ENCODE results near the gene TMPRSS6. TPM values are rescaled to one million over a fixed set of nuclear protein-coding genes. Genes with fewer than 3 reads are reported as not detected.

TMPRSS6 gene
- total and polyA plus RNA-seq, 2 of the 13 experiments (the other 11 are each of a cell fraction or from before 2014, with no cell fraction given): 4.2 to 4.8 TPM

DNA sequence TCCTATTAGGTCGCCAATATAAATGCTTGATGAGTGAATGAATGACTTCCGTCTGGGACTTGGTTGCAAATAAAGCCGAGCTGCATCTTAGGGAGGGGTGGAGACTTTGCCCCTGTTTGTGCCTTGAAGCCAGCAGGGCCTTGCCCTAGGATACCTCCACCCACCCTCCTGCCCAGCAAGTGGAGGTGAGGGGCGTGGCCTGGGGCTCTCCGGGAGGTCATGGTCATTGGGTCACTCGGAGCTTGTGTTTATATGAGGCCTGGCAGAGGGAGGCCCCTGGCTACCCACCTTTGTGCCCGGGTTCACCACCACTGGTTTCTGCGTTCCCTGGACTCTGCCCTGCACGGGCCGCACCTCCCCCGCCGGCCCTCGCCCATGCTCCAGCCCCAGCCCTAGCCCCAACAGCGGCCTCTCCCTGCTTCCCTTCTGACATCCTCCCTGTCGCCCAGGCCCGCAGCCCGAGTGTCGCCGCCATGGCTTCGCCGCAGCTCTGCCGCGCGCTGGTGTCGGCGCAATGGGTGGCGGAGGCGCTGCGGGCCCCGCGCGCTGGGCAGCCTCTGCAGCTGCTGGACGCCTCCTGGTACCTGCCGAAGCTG, 85.7 kb downstream of the TMPRSS6 start (continued):
- TF ChIP-seq, protein P1, sequence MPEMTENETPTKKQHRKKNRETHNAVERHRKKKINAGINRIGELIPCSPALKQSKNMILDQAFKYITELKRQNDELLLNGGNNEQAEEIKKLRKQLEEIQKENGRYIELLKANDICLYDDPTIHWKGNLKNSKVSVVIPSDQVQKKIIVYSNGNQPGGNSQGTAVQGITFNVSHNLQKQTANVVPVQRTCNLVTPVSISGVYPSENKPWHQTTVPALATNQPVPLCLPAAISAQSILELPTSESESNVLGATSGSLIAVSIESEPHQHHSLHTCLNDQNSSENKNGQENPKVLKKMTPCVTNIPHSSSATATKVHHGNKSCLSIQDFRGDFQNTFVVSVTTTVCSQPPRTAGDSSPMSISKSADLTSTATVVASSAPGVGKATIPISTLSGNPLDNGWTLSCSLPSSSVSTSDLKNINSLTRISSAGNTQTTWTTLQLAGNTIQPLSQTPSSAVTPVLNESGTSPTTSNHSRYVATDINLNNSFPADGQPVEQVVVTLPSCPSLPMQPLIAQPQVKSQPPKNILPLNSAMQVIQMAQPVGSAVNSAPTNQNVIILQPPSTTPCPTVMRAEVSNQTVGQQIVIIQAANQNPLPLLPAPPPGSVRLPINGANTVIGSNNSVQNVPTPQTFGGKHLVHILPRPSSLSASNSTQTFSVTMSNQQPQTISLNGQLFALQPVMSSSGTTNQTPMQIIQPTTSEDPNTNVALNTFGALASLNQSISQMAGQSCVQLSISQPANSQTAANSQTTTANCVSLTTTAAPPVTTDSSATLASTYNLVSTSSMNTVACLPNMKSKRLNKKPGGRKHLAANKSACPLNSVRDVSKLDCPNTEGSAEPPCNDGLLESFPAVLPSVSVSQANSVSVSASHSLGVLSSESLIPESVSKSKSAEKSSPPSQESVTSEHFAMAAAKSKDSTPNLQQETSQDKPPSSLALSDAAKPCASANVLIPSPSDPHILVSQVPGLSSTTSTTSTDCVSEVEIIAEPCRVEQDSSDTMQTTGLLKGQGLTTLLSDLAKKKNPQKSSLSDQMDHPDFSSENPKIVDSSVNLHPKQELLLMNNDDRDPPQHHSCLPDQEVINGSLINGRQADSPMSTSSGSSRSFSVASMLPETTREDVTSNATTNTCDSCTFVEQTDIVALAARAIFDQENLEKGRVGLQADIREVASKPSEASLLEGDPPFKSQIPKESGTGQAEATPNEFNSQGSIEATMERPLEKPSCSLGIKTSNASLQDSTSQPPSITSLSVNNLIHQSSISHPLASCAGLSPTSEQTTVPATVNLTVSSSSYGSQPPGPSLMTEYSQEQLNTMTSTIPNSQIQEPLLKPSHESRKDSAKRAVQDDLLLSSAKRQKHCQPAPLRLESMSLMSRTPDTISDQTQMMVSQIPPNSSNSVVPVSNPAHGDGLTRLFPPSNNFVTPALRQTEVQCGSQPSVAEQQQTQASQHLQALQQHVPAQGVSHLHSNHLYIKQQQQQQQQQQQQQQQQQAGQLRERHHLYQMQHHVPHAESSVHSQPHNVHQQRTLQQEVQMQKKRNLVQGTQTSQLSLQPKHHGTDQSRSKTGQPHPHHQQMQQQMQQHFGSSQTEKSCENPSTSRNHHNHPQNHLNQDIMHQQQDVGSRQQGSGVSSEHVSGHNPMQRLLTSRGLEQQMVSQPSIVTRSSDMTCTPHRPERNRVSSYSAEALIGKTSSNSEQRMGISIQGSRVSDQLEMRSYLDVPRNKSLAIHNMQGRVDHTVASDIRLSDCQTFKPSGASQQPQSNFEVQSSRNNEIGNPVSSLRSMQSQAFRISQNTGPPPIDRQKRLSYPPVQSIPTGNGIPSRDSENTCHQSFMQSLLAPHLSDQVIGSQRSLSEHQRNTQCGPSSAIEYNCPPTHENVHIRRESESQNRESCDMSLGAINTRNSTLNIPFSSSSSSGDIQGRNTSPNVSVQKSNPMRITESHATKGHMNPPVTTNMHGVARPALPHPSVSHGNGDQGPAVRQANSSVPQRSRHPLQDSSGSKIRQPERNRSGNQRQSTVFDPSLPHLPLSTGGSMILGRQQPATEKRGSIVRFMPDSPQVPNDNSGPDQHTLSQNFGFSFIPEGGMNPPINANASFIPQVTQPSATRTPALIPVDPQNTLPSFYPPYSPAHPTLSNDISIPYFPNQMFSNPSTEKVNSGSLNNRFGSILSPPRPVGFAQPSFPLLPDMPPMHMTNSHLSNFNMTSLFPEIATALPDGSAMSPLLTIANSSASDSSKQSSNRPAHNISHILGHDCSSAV (CRISPR knock-in tag; IDR thresholded peaks at IDR 0.05; ENCODE audit: borderline replicate concordance): no peak
- TF ChIP-seq ZNF280B (CRISPR knock-in tag; IDR thresholded peaks at IDR 0.05; ENCODE audit: borderline replicate concordance): no peak
- no peak for TF ChIP-seq CREB1 (IDR thresholded peaks at IDR 0.05)
- no peak for TF ChIP-seq CREB1 (CRISPR knock-in tag; IDR thresholded peaks at IDR 0.05)
- peak; percentile 68 for TF ChIP-seq NCOA2 (CRISPR knock-in tag; IDR thresholded peaks at IDR 0.05)
- TF ChIP-seq RORA (CRISPR knock-in tag; IDR thresholded peaks at IDR 0.05): no peak
- TF ChIP-seq ZNF251 (CRISPR knock-in tag; IDR thresholded peaks at IDR 0.05): no peak
- TF ChIP-seq GMEB2 (CRISPR knock-in tag; IDR thresholded peaks at IDR 0.05; ENCODE audit: low read depth): no peak
- no peak for TF ChIP-seq HMGA1 (CRISPR knock-in tag; conservative IDR thresholded peaks at IDR 0.05)
- TF ChIP-seq, protein P2, sequence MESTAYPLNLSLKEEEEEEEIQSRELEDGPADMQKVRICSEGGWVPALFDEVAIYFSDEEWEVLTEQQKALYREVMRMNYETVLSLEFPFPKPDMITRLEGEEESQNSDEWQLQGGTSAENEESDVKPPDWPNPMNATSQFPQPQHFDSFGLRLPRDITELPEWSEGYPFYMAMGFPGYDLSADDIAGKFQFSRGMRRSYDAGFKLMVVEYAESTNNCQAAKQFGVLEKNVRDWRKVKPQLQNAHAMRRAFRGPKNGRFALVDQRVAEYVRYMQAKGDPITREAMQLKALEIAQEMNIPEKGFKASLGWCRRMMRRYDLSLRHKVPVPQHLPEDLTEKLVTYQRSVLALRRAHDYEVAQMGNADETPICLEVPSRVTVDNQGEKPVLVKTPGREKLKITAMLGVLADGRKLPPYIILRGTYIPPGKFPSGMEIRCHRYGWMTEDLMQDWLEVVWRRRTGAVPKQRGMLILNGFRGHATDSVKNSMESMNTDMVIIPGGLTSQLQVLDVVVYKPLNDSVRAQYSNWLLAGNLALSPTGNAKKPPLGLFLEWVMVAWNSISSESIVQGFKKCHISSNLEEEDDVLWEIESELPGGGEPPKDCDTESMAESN (CRISPR knock-in tag; conservative IDR thresholded peaks at IDR 0.05): peak; percentile 64; the same call in 1 of the 2 replicates
- TF ChIP-seq ZNF615 (CRISPR knock-in tag; IDR thresholded peaks at IDR 0.05; ENCODE audit: borderline replicate concordance): no peak
- no peak for TF ChIP-seq KDM3A (CRISPR knock-in tag; IDR thresholded peaks at IDR 0.05; ENCODE audit: low read depth)
- no peak for TF ChIP-seq ZNF513 (CRISPR knock-in tag; conservative IDR thresholded peaks at IDR 0.05)
- no peak for TF ChIP-seq ATRX (CRISPR knock-in tag; IDR thresholded peaks at IDR 0.05; ENCODE audit: borderline replicate concordance)
- no peak for TF ChIP-seq ZNF382 (CRISPR knock-in tag; IDR thresholded peaks at IDR 0.05; ENCODE audit: borderline replicate concordance)
